B cell (primary cell): Measurements from ENCODE around the gene DIS3L2.

Source experiments
- EZH2 ChIP-seq: IDR thresholded peaks from 2 replicates; pipeline ENCODE4 v1.6.1; 2012; ENCODE audit warnings: borderline replicate concordance, low read depth, mild to moderate bottlenecking, moderate library complexity, low read length; ENCODE audit not compliant: insufficient read depth, poor library complexity, severe bottlenecking
- TF ChIP-seq, protein P1 (sequence below): fragments of 200-600 bp; IDR thresholded peaks from one replicate; pipeline ENCODE4 v1.8.0; 2022; ENCODE audit warnings: antibody characterized with exemption, mild to moderate bottlenecking

DNA sequence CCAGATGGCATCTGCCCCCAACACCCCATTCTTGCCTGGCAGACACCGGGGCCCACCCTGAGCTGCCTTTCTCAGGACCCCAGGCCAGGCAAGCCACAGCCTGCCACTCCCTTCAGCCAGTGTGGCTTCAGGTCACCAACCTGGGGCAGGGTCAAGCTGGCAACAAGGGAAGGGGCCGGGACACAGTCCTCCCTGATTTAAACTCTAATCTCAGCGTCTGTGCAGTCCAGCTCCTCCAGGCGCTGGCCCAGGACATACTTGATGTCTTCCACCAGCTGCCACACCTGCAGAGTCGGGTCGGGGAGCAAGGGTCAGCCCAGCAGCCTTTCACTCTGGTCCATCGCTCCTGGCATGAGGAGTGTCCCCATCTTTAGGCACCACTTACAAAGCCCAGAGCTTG is 388.0 kb downstream of the DIS3L2 start:
- TF ChIP-seq, protein P1, sequence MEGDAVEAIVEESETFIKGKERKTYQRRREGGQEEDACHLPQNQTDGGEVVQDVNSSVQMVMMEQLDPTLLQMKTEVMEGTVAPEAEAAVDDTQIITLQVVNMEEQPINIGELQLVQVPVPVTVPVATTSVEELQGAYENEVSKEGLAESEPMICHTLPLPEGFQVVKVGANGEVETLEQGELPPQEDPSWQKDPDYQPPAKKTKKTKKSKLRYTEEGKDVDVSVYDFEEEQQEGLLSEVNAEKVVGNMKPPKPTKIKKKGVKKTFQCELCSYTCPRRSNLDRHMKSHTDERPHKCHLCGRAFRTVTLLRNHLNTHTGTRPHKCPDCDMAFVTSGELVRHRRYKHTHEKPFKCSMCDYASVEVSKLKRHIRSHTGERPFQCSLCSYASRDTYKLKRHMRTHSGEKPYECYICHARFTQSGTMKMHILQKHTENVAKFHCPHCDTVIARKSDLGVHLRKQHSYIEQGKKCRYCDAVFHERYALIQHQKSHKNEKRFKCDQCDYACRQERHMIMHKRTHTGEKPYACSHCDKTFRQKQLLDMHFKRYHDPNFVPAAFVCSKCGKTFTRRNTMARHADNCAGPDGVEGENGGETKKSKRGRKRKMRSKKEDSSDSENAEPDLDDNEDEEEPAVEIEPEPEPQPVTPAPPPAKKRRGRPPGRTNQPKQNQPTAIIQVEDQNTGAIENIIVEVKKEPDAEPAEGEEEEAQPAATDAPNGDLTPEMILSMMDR: no peak
- TF ChIP-seq EZH2: no peak
